HepG2 (cell line): ENCODE data around the gene MTHFSD. TPM values are rescaled to one million over a fixed set of nuclear protein-coding genes. Genes with fewer than 3 reads are reported as not detected.
A peak's percentile ranks its signal among the peaks of the same experiment; 100 is the strongest.

Experiments used
- BHLHE40 ChIP-seq: IDR thresholded peaks from 2 replicates; pipeline ENCODE4 v1.6.1; 2011; ENCODE audit warnings: low read length, improper control_type of control experiment
- KDM2A ChIP-seq: sonication (generic); formaldehyde crosslinking; IDR thresholded peaks from 2 replicates; pipeline ENCODE4 v1.4.0; 2020; ENCODE audit warnings: low read depth, missing genetic modification reagents, borderline replicate concordance
- LCORL ChIP-seq, 2 experiments: fragments of 450-650 bp in 1 of 2; sonication (generic) in 1 of 2; formaldehyde crosslinking in 1 of 2; IDR thresholded peaks; 2 replicates each; pipeline versions ENCODE4 v1.5.0 to v1.6.1; 2017 to 2020; ENCODE audit warnings: antibody characterized with exemption in 1 of 2, missing genetic modification reagents in 1 of 2
- RAD21 ChIP-seq: fragments of 450-650 bp; formaldehyde crosslinking; IDR thresholded peaks from 2 replicates; pipeline ENCODE4 v1.5.0; 2020; ENCODE audit warnings: mild to moderate bottlenecking
- STAG1 ChIP-seq: sonication (generic); formaldehyde crosslinking; IDR thresholded peaks from 2 replicates; pipeline ENCODE4 v1.4.0; 2020; ENCODE audit warnings: missing genetic modification reagents
- TEAD2 ChIP-seq: sonication (generic); formaldehyde crosslinking; IDR thresholded peaks from 2 replicates; pipeline ENCODE4 v1.9.0; 2021; ENCODE audit warnings: missing genetic modification reagents
- TOE1 ChIP-seq: sonication (generic); formaldehyde crosslinking; IDR thresholded peaks from 2 replicates; pipeline ENCODE4 v1.4.0; 2020; ENCODE audit warnings: mild to moderate bottlenecking, missing genetic modification reagents
- XBP1 ChIP-seq: sonication (generic); formaldehyde crosslinking; IDR thresholded peaks from 2 replicates; pipeline ENCODE4 v1.5.0; 2020; ENCODE audit warnings: missing genetic modification reagents
- ZBTB21 ChIP-seq: sonication (generic); formaldehyde crosslinking; IDR thresholded peaks from 2 replicates; pipeline ENCODE4 v1.4.0; 2020; ENCODE audit warnings: missing genetic modification reagents
- ZNF768 ChIP-seq: sonication (generic); formaldehyde crosslinking; IDR thresholded peaks from 2 replicates; pipeline ENCODE4 v1.4.0; 2020; ENCODE audit warnings: missing genetic modification reagents
- polyA plus RNA-seq, 8 experiments: library from polyadenylated mRNA; depleted of rRNA in 3 of 8; stranded (reverse) in 7 of 8; unstranded in 1 of 8; fragments of >200 nt; fragmentation: Illumina TruSeq in 4 of 8; extraction: Trizol in 4 of 8; gene quantifications; 2 replicates each; pipeline versions ENCODE4 v1.2.1 to v1.2.3, GENCODE V29; 2011 to 2016; ENCODE audit warnings: low read depth in 4 of 8, missing spikeins in 1 of 8, mixed read lengths in 1 of 8; ENCODE audit not compliant: insufficient read depth in 1 of 8
- total RNA-seq, 5 experiments: library from RNA; depleted of rRNA; stranded (reverse); fragments of >200 nt; fragmentation: Illumina TruSeq; extraction: Trizol; gene quantifications; 2 replicates each; pipeline ENCODE4 v1.2.3, GENCODE V29; 2016; ENCODE audit warnings: low read depth in 1 of 5
- TF ChIP-seq, protein P1 (sequence below): sonication (generic); formaldehyde crosslinking; IDR thresholded peaks from 2 replicates; pipeline ENCODE4 v1.8.1; 2023; ENCODE audit warnings: mild to moderate bottlenecking, inconsistent platforms, moderate library complexity, missing genetic modification reagents, borderline replicate concordance
- TF ChIP-seq, protein P2 (sequence below): sonication (generic); formaldehyde crosslinking; IDR thresholded peaks from 2 replicates; pipeline ENCODE4 v1.4.0; 2020; ENCODE audit warnings: missing genetic modification reagents
- TF ChIP-seq, protein P3 (sequence below): sonication (generic); formaldehyde crosslinking; IDR thresholded peaks from 2 replicates; pipeline ENCODE4 v1.9.0; 2021; ENCODE audit warnings: missing genetic modification reagents, borderline replicate concordance
- TF ChIP-seq, protein P4 (sequence below): sonication (generic); formaldehyde crosslinking; IDR thresholded peaks from 2 replicates; pipeline ENCODE4 v1.4.0; 2020; ENCODE audit warnings: low read depth, mild to moderate bottlenecking, missing genetic modification reagents
- TF ChIP-seq, protein P5 (sequence below): sonication (generic); formaldehyde crosslinking; IDR thresholded peaks from 2 replicates; pipeline ENCODE4 v1.4.0; 2020; ENCODE audit warnings: mild to moderate bottlenecking, missing genetic modification reagents

The MTHFSD gene
- total and polyA plus RNA-seq, 2 of the 13 experiments (the other 11 are each of a cell fraction or from before 2014, with no cell fraction given), result 14.2 to 16.3 TPM

DNA sequence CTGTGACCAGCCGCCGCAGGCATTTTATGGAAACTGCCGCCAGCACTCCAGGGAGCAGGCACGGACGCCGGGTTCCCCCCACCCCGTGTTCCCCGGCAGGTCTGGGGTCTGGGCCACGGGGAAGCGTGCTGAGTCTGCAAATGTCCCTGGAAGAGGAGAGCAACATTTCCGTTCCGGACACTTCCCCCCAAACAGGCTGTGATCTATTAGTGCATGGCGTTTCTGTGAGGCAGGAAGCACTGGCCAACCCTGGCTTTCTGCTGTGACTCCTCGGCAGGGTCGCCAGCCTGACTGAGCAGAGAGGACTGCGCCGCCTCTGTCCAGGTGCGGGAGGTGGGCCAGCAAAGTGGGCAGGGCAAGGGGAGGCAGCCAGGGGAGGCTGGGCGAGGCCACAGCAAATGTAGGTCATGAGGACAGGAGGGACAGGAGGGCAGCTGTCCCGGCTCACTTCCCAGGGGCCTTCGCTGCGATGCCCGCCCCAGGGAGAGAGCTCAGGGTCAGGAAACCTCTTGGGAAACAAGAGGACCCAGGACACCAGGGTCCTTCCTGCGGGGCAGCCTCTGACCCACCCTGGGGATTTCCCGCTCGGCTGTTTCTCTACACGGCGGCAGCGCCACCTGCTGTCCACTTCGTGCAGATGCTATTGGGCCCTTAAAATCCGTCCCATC lies 35.3 kb downstream of the MTHFSD start (continued):
- TF ChIP-seq, protein P1, sequence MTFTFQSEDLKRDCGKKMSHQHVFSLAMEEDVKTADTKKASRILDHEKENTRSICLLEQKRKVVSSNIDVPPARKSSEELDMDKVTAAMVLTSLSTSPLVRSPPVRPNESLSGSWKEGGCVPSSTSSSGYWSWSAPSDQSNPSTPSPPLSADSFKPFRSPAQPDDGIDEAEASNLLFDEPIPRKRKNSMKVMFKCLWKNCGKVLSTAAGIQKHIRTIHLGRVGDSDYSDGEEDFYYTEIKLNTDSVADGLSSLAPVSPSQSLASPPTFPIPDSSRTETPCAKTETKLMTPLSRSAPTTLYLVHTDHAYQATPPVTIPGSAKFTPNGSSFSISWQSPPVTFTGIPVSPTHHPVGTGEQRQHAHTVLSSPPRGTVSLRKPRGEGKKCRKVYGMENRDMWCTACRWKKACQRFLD (CRISPR knock-in tag), result 0 out of 2 replicates have a peak, but pooled peaks have one; percentile 53
- TF ChIP-seq, protein P2, sequence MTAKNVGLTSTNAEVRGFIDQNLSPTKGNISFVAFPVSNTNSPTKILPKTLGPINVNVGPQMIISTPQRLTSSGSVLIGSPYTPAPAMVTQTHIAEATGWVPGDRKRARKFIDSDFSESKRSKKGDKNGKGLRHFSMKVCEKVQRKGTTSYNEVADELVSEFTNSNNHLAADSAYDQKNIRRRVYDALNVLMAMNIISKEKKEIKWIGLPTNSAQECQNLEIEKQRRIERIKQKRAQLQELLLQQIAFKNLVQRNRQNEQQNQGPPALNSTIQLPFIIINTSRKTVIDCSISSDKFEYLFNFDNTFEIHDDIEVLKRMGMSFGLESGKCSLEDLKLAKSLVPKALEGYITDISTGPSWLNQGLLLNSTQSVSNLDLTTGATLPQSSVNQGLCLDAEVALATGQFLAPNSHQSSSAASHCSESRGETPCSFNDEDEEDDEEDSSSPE (CRISPR knock-in tag), result no peak
- TF ChIP-seq, protein P3, sequence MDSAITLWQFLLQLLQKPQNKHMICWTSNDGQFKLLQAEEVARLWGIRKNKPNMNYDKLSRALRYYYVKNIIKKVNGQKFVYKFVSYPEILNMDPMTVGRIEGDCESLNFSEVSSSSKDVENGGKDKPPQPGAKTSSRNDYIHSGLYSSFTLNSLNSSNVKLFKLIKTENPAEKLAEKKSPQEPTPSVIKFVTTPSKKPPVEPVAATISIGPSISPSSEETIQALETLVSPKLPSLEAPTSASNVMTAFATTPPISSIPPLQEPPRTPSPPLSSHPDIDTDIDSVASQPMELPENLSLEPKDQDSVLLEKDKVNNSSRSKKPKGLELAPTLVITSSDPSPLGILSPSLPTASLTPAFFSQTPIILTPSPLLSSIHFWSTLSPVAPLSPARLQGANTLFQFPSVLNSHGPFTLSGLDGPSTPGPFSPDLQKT, result no peak
- TF ChIP-seq ZNF768 (CRISPR knock-in tag) (no peak), TOE1 (no peak), XBP1 (0 out of 2 replicates have a peak, but pooled peaks have one; percentile 26), LCORL (IDR thresholded peaks at IDR 0.05) (no peak), LCORL (CRISPR knock-in tag; IDR thresholded peaks at IDR 0.05) (0 out of 2 replicates have a peak, but pooled peaks have one; percentile 33), ZBTB21 (0 out of 2 replicates have a peak, but pooled peaks have one; percentile 19), STAG1 (peak; percentile 90), KDM2A (CRISPR knock-in tag) (peak; percentile 53), BHLHE40 (0 out of 2 replicates have a peak, but pooled peaks have one; percentile 15), RAD21 (CRISPR knock-in tag) (peak; percentile 74), TEAD2 (CRISPR knock-in tag) (no peak)
- TF ChIP-seq, protein P4, sequence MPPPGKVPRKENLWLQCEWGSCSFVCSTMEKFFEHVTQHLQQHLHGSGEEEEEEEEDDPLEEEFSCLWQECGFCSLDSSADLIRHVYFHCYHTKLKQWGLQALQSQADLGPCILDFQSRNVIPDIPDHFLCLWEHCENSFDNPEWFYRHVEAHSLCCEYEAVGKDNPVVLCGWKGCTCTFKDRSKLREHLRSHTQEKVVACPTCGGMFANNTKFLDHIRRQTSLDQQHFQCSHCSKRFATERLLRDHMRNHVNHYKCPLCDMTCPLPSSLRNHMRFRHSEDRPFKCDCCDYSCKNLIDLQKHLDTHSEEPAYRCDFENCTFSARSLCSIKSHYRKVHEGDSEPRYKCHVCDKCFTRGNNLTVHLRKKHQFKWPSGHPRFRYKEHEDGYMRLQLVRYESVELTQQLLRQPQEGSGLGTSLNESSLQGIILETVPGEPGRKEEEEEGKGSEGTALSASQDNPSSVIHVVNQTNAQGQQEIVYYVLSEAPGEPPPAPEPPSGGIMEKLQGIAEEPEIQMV (CRISPR knock-in tag), result no peak
- TF ChIP-seq, protein P5, sequence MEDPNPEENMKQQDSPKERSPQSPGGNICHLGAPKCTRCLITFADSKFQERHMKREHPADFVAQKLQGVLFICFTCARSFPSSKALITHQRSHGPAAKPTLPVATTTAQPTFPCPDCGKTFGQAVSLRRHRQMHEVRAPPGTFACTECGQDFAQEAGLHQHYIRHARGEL (CRISPR knock-in tag), result no peak
